ENCODE measurements around the gene AMOTL2. TPM values are rescaled to one million over a fixed set of nuclear protein-coding genes. Genes with fewer than 3 reads are reported as not detected.

Gene AMOTL2
- polyA plus RNA-seq, 3 donors: 72.1 to 84.1 (median 82.1) TPM

DNA sequence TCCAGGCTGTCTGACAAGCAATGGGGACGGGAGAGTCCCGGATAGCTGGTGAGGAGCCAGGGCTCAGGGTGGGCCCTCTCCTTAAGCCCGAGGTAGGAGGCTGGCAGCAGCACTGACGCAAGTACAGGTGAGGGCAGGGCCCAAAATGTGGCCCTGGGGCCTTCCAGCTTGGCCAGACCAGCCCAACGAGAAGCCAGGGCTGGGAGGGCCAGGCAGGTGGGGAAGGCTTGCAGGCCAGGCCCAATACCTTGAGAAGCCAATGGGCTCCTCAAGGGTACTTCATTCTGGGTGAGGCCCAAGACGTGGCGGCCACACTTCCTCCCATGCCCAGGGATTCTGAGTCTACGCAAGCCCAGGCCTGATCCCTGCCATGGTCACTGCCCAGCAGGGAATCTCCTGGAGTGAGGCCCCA lies 37.2 kb downstream of the AMOTL2 start:
- no peak for DNase-seq (ENCODE audit: low read depth in 3 of 3, low spot score in 2 of 3)

DNA sequence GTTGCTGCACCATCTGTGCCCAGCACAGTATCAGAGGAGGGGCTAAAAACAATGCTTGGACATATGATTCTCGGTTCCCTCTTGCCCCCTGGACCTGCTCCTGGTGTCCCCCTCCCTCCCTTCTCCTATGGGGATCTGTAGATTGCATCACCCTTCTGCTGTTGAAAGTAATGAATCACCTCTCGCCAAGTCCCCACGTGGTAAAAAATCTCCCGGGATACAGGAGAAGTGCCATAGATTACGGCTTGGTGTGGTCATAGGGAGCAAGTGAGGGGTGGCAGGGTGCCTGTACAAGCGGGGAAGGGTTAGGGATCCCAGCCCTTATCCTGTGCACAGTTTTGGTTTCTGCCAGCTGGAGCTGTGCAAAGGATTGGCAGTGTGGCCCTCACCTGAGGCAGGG lies 37.7 kb downstream of the AMOTL2 start:
- DNase-seq (ENCODE audit: low read depth in 3 of 3, low spot score in 2 of 3): no peak

DNA sequence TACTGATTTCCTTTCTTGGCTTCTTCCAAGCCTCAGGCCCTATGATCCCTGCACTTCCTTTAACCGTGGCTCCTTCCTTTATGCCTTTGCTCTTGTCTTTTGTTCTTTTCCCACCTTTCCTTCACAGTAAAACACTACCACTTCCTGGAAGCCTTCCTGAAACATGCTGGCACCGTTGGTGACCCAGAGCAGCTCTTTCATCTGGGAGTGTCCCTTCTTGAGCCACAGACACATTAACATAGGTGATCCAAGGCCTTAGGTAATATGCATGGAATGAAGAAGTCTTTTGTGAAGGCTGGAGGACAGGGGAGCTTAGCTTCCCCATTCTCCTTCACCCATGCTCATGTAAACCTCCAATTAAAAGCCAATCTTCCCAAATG lies 39.4 kb downstream of the AMOTL2 start:
- DNase-seq (ENCODE audit: low read depth in 3 of 3, low spot score in 2 of 3): no peak

DNA sequence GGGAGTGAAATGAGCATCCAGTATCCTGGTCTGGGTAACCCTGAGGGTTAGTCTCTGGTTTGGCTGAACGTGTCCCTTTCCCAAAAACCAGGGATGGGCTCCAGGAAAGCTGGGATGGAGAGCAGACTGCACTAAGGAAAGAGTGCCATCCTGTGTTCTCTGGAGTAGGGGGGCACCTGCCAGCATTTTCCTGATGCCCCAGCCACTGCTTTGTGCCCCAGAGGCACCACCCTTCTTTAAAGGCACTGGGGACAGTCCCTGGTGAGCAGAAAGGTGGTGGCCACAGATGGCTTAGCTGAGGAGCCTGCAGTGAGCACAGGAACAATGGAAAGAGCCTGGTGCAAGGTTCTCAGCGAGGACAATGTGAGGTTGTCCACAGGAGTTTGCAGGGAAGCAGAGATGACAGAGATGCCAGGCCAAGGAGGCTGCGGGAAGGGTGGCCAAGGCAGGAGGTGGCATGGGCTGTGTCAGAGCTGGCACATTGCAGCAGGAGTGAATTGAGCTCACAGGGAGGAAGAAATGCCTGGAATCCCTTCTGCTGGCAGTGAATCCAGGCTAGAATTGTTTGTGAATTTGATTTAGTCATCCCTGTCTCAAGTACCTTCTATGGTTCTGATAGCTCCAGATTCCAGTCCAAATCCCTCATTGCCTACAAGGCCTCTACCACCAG lies 39.9 kb downstream of the AMOTL2 start:
- DNase-seq (ENCODE audit: low read depth in 3 of 3, low spot score in 2 of 3): no peak

DNA sequence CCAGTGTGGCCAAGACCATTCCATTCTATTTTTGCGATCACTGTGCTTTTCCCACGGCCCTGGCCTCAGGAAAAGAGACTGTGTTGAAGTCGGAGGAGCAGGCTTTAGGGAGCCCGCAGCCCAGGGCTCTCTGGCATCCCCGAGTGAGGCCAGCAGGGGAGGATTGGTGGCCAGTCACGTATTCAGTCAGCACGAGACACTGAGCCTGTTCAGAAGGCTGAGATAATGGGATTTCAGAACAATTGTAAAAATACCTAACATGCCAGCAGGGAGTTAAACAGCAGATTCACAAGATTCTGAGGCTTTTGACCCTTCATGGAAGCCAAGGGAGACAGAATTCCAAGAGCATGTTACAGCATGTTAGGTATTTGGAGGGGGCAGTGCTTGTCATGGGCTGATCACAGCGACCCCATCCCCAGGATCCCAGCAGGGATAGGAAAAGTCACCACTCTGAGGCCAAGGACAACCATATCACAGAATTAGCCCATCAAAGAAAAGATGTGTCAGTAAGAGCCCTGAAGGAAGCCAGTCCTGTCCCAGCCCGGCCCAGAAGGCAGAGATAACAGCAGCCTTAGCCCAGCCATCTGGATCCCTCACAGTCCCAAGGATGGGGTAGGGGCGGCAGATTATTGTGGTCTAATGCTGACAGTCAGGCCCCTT lies 40.6 kb downstream of the AMOTL2 start:
- no peak for DNase-seq (ENCODE audit: low read depth in 3 of 3, low spot score in 2 of 3)

DNA sequence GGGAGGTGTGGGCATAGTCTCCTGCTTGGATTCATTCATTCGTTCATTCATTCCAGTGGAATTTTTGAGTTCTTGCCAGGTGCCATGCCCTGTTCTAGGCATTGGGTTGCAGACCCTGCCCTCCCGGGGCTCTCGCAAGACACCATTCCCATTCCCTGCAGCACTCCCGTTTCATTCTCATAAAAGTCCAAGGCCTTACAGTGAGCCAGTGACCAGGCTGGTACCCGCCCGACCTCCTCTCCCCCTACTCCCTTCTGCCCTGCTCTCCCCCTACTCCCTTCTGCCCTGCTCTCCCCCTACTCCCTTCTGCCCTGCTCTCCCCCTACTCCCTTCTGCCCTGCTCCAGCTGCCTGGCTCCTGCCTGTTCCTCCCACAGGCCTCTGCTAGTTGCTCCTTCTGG lies 41.9 kb downstream of the AMOTL2 start:
- DNase-seq (ENCODE audit: low read depth in 3 of 3, low spot score in 2 of 3): no peak

DNA sequence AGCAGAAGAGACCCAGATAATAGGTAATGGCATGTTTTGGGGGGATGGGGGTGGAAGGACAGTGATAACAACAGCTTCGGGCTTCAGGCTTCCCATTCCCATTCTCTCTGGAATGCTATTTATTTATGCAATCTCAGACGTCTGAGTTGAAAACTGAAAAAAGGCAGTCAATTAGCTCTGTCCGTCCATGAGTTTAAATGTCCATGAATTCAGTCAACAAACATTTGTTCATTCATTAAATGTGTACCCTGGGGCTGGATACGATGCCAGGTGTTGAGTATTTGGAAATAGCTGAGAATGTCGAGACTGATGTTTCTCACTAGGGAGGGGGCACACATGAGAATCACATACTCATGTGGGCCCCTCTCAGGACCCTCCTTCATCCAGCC lies 42.4 kb downstream of the AMOTL2 start:
- DNase-seq (ENCODE audit: low read depth in 3 of 3, low spot score in 2 of 3): no peak

DNA sequence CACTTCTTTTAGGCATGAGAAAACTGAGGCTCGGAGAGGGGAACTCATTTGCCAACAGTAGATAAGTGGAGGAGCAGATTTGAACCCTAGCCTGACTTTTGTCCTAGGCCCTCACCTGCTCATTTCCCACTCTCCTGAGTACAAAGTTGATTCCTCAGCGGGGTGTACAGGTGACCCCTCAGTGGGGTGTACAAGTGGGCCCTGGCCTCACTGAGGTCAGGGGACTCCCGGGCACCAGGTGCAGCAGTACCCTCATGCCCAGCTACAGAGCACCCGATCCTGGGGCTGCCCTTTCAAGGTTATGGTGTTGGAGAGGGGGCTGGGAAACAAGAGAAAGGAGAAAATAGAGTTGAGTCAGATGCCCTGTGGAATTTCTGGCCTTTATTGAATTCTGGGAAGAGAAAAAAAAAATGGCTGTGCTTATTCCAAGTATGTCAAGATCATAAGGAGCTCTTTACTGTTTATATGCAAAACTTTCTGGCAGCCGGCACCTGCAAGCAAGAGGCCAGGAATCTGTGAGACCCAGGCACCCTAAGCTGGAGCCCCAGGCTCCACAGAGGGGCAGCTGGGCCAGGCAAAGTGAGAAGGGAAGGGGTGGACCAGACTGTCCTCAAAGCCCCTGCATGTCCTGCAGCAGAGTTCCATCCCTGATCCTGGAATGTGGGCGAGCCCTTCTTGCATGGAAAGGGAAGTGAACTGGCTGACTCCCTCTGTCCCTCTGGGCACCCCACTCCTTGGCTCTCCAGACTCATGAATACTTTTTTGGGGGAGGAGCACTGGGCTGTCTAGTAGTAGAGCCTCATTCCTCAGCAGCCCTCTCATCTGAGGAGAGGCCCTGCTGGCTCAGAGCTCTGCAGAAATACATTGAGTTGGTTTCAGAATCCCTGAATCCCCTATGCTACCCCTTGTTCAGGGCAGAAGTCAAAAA lies 43.1 kb downstream of the AMOTL2 start:
- DNase-seq (ENCODE audit: low read depth in 3 of 3, low spot score in 2 of 3): no peak

DNA sequence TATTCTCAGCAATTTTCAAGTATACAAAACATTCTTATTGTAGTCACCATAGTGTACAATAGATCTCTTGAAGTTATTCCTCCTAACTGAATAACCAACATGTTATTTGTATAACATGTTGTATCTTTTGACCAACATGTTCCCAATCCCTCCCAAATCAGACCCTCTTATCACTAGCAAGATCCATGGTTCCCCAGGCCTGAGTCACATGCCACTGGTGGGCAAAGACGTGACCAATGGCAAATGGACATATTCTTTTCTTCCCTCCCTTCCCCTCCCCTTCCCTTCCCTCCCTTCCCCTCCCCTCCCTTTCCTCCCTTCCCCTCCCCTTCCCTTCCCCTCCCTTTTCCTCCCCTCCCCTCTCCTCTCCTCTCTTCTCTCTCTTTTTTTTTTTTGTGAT lies 45.4 kb downstream of the AMOTL2 start:
- no peak for DNase-seq (ENCODE audit: low read depth in 3 of 3, low spot score in 2 of 3)

DNA sequence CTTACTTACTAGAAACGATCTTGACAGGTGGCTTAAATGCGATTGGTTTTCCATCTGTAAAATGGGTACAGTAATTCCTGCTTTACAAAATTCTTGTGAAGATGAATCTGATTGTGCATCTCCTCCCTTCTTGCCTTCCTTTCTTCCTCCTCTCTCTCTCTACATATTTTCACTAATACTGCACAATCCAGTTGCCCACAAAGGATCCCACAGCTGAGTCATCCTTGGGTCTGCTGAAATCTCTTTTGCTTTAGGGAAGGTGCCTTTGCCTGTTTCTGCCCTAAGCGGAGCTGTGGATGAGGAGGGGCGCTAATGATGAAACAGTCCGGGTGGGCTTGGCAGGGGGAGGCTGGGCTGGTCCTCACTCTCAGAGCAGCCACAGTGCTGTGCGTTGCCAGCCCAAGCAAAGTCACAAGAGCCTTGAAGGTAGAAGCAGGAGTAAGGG lies 46.1 kb downstream of the AMOTL2 start:
- no peak for DNase-seq (ENCODE audit: low read depth in 3 of 3, low spot score in 2 of 3)

DNA sequence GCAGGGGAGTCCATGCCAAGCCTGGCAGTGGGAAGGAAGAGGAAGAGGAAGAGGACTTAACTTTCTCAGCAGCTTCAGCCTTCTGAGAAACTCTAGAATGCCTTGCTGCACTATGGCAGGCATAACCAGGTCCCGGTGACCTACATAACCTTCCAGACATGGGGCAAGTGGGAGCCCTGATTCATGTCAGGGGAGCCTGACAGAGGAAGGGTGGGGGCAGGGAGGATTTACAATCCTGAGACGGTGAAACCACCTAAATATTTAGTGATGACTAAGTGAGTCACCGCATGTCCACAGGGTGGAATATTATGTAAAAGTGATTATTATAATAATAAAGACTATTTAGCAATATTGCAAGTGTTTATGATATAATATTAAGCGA lies 46.7 kb downstream of the AMOTL2 start:
- no peak for DNase-seq (ENCODE audit: low read depth in 3 of 3, low spot score in 2 of 3)

DNA sequence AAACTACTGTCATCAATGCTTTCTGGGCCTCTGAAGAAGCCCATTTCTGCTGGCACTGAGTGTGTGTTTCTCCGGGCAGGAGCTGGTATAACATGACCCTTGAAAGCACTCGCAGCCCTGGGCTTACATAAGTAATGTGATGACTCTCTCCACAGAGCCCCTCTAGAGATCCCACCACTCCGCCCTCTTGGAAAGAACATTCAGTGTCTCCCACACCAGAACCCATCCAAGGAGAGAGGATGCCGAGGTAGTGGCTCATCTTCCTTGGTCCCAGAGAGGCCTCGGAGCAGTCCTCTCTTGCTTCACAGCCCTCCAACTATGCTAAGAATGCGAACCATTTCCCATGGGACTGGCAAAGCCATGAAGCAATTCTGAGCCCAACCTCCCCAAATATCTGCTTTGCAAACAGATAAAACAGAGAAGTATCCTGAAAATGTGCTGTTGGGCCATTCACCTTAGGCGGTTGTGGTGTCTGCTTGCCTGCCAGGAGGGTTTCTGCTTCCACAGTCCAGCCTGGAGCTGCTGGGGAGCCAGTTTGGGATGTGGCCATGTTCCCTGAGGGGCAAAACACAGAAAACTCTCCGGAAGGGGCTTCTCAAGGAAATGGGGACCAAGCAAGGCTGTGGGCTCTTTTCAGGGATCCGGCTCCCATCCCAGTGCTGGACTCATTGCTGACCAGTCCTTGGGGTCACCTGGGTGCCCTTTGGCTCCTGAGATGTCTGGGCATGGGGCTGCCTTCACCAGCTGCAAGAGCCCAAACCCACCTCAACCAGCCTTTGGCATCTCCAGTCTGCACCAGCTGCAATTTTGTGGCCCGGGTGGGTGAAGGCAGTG lies 47.3 kb downstream of the AMOTL2 start:
- DNase-seq (ENCODE audit: low read depth in 3 of 3, low spot score in 2 of 3): peak in 1 of 3 donors; percentile 67

DNA sequence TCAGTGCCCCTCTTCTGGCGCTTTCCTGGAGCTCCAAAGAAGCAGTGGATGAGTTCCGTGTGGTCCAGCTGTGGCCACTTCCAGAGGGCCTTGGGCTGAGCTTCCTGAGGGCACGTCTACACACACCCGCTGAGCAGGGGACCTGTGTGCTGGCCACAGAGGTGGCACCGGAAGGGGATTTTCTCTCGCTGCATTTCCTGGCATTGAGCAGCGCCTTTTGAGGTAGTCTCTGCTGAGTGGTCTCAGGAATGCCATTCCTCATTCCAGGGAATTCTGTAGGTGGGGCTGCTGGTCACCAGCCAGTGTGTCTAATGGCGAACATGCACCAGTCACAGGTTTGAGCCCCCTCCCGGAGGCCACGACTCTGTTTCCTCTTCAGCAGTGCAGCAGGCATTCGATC lies 48.1 kb downstream of the AMOTL2 start:
- DNase-seq (ENCODE audit: low read depth in 3 of 3, low spot score in 2 of 3): no peak

DNA sequence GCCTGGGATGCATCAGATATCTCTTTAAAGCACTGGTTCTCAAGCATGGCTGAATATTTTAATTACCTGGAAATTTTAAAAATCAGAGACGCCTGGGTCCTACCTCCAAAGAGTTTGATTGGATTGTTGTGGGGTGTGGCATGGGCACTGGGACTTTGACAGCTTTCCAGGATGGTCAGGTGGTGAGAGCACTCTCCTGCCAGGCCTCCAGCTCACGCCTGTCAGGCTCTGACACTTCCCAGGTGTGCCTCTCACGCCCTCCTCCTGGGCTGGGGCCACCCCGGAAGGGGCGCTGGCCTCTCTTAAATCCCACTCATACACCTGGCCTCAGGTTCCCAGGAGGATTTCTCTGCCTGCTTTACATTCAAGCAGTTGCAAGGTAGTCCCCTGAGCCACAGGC lies 48.5 kb downstream of the AMOTL2 start:
- no peak for DNase-seq (ENCODE audit: low read depth in 3 of 3, low spot score in 2 of 3)

DNA sequence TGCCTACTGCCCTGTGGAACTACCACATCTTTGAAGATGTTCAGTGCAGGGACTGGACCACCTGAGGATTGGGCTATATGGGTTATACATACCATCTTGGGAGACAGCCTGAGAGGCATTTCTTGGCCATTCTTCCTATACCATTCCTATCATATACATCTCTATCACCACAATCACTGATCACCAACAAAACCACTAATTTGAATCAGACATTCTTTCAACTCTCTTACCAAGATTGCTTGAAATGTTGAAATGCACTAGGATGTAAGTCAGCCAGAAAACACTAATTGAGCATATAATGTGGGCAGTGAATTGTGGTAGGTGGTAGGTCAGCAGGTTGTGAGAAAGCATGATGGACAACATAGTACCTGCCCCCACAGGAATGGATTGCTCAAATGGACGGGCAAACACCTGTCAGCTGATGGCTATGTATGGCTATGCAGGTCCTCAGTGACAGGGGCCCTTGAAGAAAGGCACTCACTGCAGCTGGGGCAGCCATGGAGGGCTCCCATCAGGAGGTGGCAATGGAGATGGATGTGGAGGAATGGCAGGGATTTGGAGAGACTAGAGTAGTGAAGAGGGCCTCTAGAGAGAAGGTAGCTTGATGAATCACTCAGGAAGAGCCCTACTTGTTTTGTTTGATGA lies 49.1 kb downstream of the AMOTL2 start:
- DNase-seq (ENCODE audit: low read depth in 3 of 3, low spot score in 2 of 3): no peak

DNA sequence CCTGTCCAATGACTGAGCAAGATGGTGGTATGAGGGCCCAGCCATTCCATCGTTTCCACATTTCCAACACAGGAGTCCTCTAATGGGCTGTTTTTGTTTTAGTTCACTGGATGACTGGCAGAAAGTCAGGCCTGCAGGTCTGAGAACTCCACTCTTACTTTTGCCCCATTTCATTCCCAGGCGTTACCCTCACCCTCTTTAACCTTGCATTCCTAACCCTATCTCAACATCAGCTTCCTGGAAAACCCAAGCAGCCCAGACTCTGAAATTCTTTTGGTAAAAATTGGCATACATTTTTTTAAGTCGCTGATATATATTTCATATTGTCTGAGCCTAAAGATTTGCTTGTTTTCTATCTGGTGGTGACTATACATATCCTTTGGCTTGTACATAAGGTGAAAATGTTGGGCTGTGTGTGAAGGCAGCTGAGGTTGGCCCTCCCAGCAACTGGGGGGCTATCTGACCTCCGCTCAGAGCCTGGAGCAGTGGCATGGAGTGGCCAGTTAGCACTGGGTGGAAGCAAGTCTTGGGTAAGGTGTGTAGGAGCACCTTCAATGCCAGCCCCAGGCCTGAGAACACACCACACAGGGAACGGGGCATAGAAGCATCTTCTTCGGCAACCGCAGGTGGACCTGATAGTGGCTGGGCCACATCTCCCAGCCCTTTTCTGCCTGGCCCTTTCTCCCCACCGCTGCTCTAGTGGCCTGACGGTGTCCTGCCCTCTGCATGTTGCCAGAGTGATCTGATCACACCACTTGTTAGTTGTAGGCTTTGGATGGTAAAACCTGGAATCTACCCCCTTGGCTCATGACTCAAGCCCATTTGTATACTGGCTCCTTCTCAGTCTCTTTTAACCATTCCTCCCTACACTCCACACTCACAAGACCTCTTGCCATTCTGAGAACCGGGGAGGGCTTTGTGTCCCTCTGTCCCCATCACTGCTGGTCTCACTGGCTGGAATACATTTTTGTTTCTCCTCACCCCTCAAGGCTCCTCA lies 50.0 kb downstream of the AMOTL2 start:
- DNase-seq (ENCODE audit: low read depth in 3 of 3, low spot score in 2 of 3): no peak

DNA sequence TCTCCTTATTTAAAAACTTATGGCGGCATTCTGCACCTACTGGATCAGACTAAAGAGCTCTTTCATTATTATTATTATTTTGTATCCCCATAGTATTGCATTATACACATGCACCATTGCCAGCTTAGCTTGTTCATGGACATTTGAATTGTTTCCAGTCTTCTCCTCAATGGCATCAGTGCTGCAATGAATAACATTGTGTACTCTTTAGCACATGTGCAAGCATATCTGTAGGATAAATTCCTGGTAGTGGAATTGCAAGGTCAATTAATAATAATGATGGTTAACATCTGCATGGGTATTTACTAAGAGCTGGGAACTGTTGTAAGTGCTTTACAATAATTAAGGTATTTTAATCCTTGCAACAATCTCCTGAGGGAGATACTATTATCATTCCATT lies 52.0 kb downstream of the AMOTL2 start:
- DNase-seq (ENCODE audit: low read depth in 3 of 3, low spot score in 2 of 3): no peak

DNA sequence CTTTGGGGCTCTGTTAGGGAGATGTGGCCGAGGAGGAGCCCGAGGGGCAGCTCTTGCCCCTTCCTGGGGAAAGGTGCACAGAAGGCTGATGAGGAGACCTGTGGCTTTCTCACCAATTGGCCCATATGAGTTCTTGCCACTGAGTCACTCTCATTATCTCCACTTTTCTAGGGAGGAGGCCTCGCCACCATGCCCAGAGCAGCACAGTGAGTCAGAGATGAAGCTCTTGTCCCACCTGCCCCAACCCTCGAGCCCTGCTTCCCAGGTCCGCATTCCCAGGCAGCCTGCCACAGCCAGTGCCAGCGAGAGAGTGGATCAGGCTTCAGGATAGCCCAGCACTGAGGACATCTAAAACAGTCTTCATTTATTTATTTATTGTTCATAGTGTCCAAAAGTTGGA lies 53.5 kb downstream of the AMOTL2 start:
- DNase-seq (ENCODE audit: low read depth in 3 of 3, low spot score in 2 of 3): no peak

DNA sequence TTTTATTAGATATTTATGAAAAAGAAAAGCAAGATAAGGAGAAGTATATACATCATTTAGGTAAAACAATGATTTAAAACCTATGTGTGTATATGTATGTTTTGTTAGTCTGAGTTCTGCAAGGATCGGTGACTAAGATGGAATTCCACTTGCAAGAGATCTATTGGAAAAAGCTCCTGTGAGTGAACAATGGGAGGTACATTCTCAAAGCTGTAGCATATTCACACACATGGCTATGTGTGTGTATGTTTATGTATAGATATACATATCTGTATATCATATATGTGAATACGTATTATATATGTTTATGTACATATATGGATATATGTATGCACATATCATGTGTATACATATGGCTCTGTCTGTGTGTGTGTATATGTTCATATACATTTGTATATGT lies 54.3 kb downstream of the AMOTL2 start:
- no peak for DNase-seq (ENCODE audit: low read depth in 3 of 3, low spot score in 2 of 3)
